ENCODE results near the gene GYS1.

GYS1 gene

DNA sequence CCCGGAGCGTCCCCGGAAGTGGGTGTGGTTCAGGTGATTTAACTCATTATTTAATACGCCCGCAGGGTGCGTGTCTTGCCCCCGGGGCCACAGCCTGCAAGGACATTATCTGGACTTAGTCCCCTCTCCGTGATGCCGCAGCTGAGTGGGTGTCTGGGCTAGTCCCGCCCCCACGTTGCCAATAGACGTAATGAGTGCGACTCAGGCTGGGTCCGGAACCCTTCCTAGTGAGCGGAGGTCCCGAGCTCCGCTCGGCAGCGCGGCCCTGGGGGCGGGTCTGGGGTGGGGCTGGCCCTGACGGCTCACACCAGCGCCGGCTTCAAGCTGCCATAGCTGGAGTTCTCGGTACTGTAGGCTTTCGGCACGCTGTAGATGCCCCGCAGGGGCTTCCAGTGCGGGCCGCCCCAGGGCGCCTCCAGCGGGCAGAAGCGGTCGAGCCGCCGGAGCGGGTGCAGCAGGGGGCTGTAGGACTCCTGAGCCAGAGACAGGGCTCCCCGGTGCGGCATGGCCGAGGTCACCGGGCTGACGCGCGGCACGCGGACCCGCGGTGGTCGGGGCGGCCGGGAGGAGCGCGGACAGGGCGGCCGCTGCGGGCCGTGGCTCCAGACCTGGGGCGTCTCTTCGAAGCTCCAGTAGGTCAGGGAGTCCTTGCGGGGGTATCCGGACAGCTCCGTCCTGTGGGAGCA, 24.7 kb upstream of the GYS1 start:
- peak; percentile 71 for DNase-seq

DNA sequence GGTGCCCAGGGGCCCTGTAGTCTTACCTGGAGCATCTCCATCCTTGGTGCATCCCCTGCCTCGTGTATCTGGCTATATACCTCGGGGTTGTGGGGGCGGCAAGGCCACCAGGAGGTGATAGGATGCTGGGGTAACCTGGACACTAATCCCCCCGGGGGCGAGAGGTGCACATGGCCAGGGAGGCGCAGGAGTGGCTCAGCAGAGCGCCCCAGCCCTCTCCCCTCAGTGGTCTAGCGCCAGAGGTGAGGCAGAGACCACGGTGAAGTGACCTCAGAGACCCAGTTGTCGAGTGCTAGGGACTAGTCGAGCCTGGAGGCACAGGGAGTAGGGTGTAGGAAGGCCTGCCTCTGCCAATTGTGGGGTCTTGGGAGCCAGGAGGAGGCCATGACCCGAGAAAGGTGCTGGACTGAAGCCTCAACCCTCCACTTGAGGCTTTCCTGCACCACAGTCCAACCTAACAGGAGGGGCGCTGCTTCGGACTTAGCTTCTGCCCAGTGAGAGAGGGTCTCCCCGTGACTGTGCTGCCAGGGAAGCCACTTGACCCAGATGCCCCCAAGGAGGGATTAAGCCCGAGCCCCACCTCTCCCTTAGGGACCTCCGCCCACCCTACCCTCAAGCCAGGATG, 24.0 kb upstream of the GYS1 start, which contains the start of gene LHB:
Gene LHB, minus strand, starts transcription at position 51 of the 625 bp plus-strand sequence. Its CDS starts 10 bp downstream, at position 41.
- no peak for DNase-seq

DNA sequence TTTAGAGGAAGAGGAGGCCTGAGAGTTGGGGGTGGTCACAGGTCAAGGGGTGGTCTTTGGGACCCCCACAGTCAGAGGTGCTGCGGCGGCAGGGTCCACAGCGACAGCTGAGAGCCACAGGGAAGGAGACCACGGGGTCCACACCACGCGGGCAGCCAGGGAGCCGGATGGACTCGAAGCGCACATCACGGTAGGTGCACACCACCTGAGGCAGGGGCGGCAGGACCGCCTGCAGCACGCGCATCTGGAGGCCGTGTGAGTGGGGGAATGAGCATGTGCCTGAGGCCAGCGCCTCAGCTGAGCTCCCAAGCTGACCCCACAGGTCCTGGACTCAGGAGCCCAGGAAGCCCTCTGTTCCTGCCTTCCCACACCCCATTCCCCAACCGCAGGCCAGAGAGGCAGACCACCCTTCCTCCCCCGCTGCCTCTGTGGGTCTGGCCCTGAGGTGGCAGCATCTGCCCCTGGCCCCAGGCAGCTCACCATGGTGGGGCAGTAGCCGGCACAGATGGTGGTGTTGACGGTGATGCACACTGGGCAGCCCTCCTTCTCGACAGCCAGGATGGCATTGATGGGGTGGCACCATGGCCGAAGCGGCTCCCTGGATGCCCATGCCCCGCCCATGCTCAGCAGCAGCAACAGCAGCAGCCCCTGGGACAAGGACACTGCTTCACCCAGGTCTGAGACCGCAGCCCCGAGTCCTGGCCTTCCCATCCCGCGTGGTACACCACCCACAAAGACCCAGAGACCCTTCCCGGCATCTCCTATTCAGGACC, 23.1 kb upstream of the GYS1 start:
- no peak for DNase-seq

DNA sequence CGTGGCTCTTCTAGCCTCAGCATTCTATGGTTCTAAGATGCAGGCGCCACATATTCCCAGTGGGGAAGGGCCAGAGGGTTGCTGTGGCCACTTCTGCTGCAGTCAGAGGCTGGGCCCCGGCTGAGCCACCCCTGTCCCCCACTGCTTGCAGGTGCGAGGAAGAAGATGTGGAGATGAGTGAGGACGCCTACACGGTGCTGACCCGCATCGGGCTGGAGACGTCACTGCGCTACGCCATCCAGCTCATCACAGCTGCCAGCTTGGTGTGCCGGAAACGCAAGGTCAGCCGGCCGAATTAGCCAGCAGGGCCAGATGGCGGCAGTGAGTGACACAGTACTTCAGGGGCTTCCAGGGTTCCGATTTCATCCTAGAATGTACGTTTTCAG, 21.8 kb upstream of the GYS1 start:
- DNase-seq = no peak

DNA sequence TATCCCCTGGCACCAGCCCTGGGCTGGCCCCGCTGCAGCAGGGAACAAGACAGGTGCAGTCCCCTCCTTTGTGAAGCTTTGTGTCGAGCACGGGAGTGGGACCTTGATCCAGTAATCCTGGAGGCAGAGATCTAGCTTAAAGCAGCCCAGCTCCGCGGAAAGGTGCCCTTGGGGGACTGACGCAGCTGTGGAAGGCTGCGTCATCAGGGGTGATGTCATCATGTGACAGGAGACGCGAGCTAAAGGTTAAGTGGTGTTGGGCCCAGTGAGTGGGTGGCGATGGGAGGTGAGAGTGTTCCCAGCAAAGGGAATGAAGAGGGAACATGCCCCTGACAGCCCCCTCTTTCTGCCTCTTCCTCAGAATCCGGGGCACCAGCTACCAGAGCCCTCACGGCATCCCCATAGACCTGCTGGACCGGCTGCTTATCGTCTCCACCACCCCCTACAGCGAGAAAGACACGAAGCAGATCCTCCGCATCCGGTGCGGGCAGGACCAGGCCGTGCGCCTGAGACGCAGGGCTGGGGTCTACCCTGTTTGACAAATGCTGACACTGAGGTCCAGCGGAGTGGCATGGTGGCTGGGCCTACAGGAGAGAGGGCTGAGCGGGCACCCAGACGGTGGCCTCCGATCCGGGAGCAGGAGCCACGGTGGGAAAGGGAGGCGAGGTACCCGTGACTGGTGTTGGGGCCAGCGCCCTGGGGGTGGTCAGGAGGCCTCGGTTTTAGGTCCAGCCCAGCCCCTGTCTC, 21.2 kb upstream of the GYS1 start:
- no peak for DNase-seq

DNA sequence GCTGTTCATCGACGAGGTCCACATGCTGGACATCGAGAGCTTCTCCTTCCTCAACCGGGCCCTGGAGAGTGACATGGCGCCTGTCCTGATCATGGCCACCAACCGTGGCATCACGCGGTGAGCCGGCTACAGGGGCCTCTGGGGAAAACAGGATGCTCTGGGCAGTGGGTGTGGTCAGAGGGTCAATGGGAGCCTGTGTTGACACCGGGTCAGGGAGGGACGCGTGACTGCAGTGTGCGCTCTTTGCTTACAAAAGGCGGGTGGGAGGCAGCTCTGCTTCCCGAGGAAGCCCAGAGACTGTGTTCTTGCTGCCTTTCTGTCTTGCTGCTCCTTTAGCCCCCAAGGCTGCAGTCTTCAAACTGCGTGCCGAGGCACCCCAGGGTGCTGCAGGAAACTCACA, 18.1 kb upstream of the GYS1 start:
- DNase-seq = no peak

DNA sequence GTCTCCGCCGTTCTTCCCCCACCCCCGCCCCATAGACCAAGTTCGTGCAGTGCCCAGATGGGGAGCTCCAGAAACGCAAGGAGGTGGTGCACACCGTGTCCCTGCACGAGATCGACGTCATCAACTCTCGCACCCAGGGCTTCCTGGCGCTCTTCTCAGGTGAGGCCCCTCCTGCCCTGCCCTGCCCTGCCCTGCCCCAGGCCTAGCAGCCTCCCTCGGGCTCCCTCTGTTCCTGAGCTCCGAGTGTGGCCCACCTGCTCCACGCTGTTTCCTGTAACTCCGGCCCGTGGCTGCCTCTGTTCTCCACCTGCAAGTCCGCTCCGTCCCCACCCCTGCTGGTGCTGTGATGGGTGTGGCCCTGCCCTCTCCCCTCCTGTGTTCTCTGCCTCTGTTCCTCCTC, 17.3 kb upstream of the GYS1 start:
- DNase-seq = no peak

DNA sequence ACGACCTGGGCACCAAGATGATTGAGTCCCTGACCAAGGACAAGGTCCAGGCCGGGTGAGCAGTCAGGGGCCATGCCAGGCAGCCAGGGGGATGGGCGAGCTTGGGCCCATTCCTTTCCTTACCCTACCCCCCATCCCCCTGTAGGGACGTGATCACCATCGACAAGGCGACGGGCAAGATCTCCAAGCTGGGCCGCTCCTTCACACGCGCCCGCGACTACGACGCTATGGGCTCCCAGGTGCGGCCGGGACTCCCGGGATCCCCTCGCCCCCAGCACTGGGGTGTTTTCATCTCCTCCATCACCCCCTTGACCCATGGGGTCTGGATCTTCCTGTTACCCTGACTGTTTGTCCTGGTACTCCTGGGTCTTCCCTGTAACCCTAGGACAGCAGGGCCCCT, 16.7 kb upstream of the GYS1 start:
- no peak for DNase-seq

DNA sequence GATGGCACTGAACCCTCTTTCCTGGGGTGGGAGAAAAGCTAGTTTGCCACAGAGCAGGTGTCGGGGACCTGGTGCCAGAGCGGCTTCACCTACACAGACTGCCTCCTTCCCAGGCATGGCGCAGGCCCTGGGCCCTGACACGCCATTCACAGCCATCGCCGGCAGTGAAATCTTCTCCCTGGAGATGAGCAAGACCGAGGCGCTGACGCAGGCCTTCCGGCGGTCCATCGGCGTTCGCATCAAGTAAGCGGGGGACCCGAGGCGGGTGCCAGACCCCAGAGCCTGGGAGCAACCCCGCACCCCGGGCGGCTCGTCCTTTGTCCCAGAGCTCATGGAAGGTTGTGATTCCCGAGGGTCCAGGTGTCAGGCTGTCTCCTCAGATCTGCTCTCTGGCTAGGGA, 13.8 kb upstream of the GYS1 start:
- DNase-seq = no peak

DNA sequence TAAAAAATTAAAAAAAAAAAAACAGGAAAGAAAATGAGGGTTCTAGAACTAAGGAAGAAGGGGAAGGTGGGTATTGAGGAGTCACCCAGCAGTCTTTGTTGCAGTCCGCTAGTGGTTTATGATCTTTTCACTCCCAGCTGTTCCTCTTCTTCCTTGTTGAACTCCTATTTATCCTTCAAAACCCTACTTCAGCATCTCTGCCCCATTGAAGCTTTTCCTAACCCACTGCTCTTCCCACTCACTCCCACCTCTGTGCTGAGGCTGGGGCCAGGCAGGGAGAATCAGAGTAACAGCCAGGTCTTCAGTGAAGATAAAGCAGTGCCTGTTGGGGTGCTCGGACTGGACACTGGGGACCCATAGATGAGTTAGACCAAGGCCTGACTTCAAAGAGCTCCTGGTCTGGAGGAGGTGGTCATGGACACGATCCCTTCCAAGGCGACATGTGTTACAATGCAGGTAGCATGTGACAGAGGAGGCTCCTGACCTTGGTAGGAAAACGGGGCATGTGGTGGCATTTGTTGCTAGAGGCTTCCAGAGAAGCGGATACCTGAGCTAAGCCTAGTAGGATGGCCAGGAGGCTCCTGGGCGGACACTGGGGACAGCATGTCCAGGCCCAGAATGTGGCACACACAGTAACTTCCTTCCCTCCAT, 12.0 kb upstream of the GYS1 start:
- no peak for DNase-seq

DNA sequence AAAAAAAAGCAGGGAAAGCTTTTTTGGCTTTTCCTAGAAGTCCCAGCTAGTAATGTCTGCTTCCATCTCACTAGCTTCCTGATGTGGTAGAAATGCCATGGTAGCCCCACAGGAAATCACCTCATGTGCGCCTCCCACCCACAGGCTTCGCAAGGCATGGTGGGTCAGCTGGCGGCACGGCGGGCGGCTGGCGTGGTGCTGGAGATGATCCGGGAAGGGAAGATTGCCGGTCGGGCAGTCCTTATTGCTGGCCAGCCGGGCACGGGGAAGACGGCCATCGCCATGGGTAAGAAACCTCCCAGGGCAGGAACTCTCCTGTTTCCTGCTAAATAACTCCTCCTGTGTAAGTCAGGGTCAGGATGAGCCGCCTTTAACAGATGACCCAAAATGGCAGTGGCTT, 11.0 kb upstream of the GYS1 start:
- DNase-seq = no peak

DNA sequence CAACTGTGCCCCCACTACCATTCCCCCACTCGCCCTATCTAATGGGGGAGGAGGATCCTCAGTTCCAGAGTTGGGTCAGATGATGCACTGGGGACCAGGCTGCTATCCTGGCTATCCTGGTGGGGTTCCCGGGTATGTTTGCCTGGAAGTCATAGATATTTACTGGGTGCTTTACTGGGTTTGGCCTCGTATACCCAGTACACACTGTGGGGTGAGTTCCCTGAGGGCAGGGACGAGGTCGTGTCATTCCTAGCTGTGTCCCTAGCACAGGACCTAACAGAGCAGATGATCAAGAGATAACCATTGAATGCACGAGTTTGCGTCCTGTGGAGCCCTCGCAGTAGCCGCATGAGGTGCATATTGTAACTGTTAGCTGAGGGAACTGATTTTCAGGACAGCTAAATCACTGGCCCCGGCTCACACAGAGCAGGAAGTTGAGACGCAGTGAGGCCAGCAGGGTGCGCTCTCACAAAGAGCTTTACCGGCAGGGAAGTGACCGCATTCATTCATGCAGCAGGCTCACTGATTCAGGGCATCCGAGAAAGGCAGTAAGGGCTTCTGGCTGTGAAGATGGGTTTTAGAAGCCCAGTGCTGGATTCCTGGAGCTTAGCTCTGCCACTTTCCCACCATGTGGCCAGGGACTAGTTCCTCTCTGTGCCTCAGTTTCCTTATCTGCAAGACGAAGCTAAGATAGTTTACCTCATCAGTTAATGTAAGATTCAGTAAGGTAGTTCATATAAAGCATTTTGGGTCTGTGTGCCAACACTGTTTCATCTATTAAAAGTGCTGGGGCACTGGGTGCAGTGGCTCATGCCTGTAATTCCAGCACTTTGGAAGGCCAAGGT, 6.6 kb upstream of the GYS1 start:
- DNase-seq = peak; percentile 78

DNA sequence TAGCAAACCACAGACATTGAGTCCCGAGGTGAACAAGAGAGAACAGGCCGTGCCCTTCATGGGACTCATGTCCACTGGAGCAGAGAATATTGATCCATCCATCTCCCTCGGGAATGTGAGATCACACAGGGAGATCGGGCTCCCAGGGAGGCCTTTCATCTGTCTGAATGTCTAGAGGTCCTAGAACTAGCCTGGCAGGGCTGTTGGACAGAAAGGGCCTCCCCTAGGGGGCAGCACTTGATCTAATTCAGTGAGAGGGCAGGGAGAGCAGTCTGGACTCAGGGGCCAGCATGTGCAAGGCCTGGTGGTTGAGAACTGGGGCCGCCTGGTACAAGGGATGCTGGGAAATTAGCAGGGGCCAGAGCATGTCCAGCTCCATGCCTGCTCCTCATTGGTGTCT, 4.9 kb upstream of the GYS1 start:
- DNase-seq = peak; percentile 44

DNA sequence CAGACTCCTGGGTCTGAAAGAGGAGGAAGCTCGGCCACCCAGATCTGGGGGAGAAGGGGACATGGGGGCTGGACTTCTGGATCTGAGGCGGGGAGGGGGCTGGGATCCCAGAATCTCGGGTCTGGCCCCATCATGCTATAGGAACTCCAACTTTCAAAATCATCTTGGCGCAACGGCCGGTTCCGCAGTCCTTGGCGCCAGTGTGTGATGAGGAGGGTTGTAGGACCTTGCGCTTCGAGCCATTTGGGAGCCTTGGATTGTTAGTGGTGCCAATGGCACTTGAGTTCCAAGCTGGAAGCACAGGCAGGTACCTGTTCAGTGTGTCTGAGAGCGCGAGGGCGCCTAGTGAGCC, 902 bp upstream of the GYS1 start:
- no peak for DNase-seq

DNA sequence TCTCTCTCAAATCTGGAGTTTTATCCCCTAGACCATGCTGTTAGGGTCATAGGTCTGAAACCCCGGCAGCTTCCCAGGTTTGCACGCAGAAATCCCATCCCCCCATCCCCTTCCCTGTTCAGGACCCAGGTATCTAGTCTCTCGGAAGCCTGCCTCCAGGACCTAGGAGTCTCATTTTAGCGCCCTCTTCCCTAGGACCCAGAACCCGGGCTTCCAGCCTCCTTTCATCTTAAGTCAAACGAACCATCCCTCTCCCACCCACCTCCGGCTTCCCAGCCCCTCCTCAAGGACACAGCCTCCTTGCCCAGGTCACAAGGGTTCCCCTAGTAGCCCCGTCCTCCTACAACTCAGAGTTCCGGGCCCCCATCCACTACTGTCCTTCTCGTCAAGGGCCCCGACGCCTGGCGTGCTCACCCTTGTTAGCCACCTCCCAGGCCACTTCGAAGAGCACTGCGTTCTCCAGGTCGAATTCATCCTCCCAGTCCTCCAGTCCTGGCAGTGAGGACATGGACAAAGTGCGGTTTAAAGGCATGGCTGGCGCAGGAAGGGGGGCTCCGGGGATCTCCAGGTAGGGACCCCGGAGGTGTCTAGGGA, 431 bp downstream of the GYS1 start:
- no peak for DNase-seq

DNA sequence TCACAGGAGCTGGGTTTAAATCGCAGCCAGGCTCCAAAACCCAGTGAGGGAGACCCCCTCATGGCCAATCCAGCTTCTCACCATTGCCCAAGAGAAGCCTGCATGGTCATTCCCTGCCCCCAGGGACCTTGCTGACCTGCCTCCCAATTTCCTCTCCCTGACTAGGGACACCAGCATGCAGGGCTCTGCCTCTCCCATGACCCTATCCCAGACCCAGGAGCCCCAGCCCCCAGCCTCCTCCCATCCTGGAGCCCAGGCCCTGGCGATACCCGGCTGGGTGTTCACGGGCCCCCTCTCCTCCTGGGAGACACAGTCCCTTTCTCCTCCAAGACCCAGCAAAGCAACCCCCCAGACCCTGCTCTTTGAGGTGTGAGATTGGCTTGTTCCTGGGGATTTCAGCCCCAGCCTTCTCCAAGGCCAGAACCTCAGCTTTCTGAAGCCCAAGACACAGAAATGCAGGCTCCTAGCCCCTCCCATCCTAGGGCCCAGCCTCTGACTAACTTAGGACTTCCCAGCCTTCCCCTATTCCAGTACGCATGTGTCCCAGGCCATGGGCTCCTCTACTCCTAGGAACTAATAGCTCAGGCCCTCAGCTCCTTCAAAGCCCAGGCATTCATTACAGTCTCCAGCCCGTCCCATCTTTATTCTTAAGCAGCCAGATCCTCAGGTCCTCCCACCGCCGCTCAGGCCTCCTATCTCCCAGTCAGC, 1.1 kb downstream of the GYS1 start:
- DNase-seq = no peak

DNA sequence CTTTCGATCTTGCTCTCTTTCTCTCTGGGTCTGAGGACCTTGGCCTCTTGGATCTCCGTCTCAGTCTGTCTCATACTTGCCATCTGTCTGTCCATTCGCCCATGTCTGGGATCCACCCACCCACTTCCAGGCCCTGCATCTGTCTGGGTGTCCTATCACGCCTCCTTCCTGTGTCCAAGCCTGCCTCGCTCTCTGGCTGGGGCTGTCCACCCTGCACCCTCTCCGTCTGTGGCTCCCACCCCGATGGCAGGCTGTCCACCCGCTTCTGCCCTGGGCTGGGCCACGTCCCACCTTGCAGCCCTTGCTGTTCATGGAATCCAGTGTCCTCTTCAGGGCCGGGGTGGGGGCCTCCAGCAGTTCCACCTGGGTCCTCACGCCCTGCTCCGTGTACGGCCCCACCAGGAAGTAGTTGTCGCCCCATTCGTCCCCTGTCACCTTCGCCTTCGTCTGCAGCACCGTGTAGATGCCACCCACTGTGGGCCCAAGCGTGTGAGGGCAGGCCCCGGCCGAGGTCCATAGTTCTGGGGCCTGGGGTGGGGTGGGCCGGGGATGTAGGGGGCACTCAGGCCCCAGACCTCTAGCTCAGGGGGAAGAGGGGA, 2.0 kb downstream of the GYS1 start:
- no peak for DNase-seq

DNA sequence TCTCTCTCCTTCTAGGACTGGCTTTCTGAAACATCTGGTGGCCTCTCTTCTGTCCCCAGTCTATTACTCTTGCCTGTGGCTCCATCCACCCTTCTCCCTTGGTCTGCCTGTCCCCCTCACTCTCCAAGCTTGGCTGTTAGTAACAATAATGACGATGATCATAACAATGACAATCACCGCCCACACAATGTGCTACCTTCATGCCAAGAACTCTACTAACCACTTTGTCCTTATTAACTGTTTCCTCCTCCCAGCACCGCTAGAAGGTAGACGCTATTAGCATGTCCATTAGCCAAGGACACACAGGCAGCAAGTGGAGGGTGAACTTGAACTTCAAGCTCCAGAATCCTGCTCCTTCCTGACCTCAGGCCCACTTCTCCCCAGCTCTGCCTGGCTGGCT, 2.7 kb downstream of the GYS1 start:
- no peak for DNase-seq

DNA sequence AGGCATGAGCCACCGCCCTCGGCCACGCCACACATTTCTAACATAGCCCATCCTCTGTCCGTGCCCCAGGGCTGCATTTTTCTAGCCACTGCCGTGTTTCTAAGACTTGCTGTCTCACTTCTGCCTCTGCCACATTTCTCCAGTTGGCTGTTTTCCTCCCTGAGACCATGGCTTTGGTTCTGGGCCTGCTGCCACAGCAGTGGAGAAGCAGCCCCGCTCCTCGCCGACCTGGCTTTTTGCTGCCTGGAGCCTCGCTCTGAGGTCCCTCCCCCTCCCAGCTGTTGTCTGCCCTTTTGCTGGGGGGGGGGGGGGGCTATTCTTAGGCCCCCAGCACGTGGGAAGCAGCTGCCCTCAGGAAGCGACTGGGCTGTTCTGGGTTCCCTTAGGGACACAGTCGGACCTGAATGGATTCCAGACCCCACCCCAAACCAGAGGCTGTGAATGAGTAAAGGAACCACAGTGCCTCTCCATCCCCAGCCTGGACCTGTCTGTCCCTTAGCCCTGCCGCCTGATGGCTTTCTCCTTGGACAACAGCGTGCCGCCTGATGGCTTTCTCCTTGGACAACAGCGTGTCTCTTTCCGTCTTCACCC, 3.3 kb downstream of the GYS1 start:
- no peak for DNase-seq

DNA sequence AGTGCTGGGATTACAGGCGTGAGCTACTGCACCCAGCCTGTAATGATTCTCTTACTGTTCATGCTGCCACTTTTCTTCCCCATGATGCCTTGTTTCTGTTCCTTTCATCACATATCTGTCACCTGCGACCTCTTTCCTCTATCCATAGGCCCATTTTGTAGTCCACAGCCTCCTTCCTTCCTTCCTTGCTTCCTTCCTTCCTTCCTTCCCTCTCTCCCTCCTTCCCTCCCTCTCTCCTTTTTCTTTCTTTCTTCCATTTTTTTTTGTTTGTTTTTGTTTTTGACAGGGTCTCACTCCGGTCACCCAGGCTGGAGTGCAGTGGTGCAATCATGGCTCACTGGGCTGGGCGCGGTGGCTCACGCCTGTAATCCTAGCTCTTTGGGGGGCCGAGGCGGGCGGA, 4.2 kb downstream of the GYS1 start:
- DNase-seq = no peak

All from CD4-positive, alpha-beta T cell treated with Interleukin-17A for 1 hour (primary cell).